ENCODE data around the gene TMEM129.

GRCh38 chr4:1668488-1668840, 52.7 kb downstream of the TMEM129 start:
- no peak for TF ChIP-seq ZC3H10 (CRISPR knock-in tag; IDR thresholded peaks at IDR 0.05)
- no peak for TF ChIP-seq TOX (CRISPR knock-in tag; IDR thresholded peaks at IDR 0.05; ENCODE audit: borderline replicate concordance)
- no peak for TF ChIP-seq CSDC2 (CRISPR knock-in tag; IDR thresholded peaks at IDR 0.05)
- TF ChIP-seq CREB5 (CRISPR knock-in tag; IDR thresholded peaks at IDR 0.05; ENCODE audit: low read depth): no peak
- TF ChIP-seq ZFP3 (CRISPR knock-in tag; IDR thresholded peaks at IDR 0.05): no peak
- no peak for TF ChIP-seq TCF4 (CRISPR knock-in tag; IDR thresholded peaks at IDR 0.05; ENCODE audit: borderline replicate concordance)
- TF ChIP-seq OSR1 (CRISPR knock-in tag; IDR thresholded peaks at IDR 0.05): no peak

All from SK-N-SH treated with all-trans-retinoic acid at 6 μM for 48 hours (cell line).